Hepatocyte (in vitro differentiated cells): Measurements from ENCODE around the gene DSTN.

Source experiments
- EZH2 ChIP-seq: fragments of 200-600 bp; sonication (generic); IDR thresholded peaks from 2 replicates; pipeline ENCODE4 v1.6.1; 2016; ENCODE audit warnings: antibody characterized with exemption, mild to moderate bottlenecking, borderline replicate concordance
- TF ChIP-seq, protein P1 (sequence below): fragments of 200-600 bp; sonication (generic); IDR thresholded peaks from 2 replicates; pipeline ENCODE4 v1.5.1; 2016; ENCODE audit warnings: antibody characterized with exemption, mild to moderate bottlenecking; ENCODE audit not compliant: poor library complexity

DNA sequence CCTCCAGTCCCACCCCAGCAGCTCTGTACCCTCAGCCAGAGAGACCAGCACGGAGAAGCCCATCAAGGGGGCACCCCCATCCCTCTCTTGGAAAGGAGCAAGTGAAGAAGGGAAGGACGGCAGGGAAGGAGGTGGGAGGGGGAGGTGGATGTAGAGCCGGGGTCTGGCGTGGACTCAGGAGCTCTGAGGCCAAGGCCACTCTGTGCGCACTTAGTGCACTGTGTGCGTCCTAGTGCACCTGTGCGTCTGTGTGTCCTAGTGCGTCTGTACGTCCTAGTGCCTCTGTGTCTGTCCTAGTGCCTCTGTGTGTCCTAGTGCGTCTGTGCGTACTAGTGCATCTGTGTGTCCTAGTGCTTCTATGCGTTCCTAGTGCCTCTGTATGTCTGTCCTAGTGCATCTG, 54.2 kb downstream of the DSTN start:
- TF ChIP-seq, protein P1, sequence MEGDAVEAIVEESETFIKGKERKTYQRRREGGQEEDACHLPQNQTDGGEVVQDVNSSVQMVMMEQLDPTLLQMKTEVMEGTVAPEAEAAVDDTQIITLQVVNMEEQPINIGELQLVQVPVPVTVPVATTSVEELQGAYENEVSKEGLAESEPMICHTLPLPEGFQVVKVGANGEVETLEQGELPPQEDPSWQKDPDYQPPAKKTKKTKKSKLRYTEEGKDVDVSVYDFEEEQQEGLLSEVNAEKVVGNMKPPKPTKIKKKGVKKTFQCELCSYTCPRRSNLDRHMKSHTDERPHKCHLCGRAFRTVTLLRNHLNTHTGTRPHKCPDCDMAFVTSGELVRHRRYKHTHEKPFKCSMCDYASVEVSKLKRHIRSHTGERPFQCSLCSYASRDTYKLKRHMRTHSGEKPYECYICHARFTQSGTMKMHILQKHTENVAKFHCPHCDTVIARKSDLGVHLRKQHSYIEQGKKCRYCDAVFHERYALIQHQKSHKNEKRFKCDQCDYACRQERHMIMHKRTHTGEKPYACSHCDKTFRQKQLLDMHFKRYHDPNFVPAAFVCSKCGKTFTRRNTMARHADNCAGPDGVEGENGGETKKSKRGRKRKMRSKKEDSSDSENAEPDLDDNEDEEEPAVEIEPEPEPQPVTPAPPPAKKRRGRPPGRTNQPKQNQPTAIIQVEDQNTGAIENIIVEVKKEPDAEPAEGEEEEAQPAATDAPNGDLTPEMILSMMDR, result no peak
- no peak for TF ChIP-seq EZH2
